ENCODE results near the gene DACT3.

The DACT3 gene

GRCh38 chr19:46610413-46610775, 50.6 kb downstream of the DACT3 start:
- DNase-seq = no peak

GRCh38 chr19:46609511-46610412, 51.2 kb downstream of the DACT3 start:
- no peak for DNase-seq

- DNase-seq = no peak
Observed at GRCh38 chr19:46608581-46609345, 52.2 kb downstream of the DACT3 start.

DNA sequence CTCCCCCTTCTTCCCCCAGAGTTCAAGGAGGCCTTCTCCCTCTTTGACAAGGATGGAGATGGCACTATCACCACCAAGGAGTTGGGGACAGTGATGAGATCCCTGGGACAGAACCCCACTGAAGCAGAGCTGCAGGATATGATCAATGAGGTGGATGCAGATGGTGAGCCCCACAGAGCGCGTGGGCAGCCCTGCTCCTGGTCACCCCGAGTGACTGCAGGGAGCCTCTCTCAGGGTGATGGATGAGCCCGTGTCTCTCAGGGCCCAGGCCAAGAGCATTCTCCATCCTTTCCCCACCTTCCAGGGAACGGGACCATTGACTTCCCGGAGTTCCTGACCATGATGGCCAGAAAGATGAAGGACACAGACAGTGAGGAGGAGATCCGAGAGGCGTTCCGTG, 52.8 kb downstream of the DACT3 start:
- DNase-seq = no peak

DNA sequence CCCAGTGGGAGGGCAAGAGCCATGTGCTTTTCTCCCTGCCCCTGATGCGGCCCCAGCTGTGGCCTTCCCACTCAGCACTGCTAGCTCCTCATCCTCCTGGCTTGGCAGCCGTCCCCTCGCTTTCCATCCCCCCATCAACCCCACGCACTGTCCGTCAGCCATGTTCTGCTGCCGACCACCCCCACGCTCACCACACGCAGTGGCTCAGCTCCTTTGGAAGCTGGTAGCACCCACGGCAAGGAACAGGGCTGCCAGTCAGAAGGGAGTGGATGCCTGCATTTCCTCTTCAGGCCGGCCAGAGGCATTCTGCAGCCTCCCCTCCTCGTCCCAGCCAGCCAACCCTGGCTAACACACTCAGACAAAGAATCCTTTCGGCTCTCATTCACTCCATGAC, 53.5 kb downstream of the DACT3 start:
- no peak for DNase-seq

DNA sequence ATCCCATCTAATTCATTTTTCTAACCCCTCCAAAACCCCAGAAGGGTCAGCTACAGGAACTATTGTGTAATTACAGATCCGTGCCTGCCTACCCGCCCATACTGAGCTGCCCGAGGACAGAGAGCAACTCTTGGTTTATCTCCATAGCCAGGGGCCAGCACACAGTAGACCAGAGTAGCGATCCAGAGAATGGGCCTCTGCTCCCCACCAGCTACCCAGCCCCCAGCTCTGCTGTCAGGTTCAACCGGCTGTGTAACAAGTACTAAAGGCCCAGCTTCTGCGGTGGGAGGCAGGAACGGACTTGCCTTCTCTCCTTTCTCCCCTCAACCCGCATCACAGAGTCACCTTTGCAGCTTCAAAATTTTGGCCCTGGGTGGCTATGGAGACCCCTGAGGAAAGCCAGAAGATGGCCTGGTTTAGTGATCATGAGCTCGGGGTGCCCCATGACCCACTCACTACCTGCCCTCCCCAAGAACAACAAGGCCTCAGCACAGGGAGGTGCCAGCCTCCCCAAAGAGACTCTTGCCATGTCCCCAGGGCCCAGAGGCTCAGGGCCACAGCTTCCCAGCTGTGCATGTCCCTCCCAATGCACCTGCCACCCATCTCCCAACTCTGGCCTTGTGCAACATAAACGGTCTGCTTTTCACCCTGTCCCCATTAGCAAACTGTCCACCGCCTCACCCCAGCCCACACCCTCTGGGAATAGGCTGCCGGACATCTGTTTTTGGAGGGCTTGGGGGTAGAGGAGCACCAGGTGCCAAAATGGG, 54.1 kb downstream of the DACT3 start:
- no peak for DNase-seq

- DNase-seq = no peak
Observed at GRCh38 chr19:46606019-46606418, 55.0 kb downstream of the DACT3 start.

DNA sequence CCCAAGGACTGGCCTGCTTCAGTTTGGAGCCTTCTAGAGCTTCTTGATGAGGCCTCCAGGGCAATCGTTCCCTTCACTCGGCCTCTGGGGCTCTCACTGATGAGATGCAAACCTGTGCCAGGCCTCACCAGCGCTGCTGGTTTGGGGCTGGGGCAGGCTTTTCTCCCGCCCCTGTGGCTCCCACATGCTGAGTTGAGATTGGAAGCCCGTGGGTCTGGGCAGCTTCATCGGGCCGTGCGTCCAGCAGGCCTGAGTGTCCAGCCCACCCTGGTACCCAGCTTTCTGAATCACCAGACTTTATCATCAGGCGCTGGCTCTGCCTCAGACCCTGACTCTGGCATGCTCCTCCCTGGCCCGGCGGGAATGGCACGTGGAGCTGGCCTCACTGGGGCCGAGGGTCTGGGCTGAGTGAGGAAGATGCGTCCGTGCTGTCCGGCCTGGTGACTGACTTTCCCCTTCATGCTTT, 55.6 kb downstream of the DACT3 start:
- no peak for DNase-seq

DNA sequence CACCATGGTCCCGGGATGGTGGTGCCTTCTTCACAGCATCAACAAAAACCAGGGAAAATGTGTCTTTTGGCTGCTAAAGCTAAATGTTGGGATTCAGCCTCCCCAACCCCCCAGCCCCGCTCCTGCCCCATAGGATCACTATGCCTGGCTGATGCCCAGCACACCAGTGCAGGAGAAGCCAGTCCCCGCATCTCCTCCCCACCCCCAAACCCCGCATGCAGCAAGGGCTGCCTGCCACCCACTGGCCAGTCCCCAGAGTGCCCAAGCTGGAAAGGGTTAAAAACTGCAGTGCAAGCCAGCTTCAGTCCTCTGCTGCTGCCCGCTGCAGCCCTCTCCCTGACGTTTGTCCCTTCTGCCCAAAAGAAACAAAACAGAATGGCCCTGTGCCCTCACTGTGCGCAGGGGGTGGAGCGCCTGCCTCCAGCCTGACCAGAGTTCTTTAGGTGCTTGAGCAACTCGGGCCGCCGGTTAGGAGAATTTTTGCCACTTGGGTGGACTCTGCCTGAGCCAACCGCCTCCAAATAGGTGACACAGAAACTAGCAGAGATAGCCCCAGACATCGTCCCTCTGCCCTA, 56.1 kb downstream of the DACT3 start:
- DNase-seq = no peak

DNA sequence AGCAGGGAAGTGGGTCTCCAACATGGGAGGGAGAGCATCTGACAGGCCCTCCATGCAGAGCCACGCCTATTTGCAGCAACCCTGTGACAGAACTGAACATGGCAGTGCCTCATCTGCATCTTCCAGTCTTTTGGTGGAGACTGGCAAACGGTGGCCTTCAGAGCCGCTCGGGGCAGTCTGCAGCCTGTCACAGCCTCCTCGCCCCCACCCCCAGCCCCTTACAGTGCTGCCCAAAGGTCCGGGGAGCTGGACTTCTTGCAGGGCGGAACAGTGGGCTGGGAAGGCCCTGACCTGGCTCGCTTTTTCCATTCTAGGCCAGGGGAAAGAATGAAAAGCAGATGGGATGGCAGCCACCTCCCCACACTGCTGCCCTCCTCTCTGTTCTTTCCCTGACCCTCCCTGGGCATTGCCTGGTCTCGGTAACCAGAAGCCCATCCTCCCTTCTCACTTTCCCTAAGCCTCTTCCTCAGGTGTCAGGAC, 57.2 kb downstream of the DACT3 start:
- no peak for DNase-seq

DNA sequence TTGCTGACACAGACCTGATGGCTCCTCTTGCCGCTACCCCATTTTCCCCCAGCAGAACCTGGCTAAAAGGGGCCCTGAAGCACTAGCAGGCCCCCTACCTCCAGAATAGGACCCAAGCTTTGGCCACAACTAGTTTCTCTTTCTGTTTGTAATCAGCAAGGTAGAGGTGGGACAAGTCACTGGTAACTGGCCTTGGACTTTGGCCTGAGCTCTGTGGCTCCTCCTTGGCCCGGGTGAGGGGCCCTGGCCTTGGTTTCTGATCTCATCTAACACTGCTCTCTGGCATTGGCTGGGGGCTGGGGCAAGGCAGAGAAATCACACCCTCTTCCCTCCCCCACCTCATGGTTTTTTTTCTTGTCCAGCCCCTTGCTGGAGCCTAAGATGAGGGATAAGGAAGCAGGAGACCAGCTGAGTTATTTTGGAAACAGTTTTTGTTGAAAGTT, 57.8 kb downstream of the DACT3 start:
- no peak for DNase-seq

DNA sequence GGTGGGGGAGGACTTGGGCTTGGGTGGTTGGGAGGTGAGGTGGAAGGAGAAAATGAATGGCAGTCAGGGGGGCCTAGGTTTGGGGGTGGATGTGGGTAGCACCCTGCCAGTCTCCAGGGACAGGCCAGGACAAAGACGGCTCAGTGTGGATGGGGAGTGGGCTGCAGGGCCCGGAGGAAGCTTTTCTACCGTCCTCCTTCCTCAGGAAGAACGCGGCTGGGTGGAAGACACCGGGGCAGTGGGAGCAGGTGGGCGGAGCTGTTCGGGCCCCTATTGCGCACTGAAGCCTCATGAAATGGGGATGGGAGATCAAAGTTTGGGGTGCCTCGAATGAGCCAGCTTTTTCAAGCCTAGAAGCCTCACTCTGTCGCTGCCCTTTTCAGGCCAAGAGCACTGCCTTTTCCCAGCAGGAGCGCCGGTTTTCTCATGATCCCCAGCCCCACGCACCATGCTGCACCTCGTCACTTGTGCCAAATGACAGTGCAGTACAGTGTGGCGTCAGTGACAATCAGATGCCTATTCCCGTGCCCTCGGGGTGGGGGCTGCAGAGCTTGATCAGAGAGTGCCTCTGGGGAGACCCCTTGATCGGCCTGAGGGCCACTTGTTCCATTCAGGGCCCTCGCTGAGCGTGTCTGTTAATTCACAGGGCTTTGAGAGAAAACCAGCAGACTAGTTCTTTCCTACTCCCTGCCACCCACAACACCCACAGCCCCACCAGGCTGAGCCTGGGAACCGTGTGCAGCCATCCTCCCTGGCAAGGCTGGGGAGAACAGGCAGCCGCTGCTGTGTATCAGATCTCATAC, 58.4 kb downstream of the DACT3 start:
- DNase-seq = peak; percentile 43

DNA sequence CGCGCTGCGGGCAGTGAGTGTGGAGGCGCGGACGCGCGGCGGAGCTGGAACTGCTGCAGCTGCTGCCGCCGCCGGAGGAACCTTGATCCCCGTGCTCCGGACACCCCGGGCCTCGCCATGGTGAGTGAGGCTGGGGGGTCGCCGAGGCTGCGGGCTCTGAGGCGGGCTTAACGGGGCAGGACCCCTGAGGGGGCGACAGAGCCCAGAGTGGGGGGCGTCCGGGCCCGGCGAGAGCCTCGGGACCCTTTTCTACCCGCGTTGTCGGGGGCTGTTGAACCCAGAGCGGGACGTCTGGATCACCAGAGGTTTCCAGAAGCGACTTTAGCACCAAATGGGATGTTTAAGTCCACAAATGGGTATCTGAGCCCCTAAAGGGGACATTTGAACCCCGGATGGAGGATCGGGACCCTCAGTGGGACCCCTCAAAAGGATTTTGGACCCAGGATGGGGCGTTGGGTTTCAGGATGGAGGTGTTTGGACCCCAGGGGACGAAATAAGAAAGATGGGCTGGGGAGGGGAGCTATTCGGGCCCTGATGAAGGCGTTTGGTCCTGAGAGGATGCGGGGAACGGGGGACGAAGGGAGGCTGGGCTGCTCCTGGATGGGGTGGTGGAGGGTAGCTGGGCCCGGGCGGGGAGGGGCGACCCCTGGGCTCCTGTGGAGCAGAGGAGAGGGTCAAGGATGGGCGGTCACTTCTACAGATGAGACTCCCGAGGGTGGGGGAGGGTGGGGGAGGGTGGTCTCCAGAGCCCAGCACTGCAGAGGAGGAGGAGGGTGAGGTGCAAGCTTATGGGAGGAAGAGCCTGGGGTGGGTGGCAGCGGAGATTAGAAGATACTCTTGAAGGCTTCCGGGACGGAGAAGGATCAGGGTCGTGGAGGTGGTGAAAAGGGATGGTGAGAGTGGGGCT, 59.4 kb downstream of the DACT3 start, which contains the start of gene CALM3:
CALM3 (plus strand) TSS at position 13 of the 907 bp plus-strand sequence; CDS start at position 118, 105 bp downstream.
- DNase-seq = peak; percentile 34

GRCh38 chr19:46600384-46601317, 60.3 kb downstream of the DACT3 start:
- peak; percentile 97 for DNase-seq

GRCh38 chr19:46599716-46600373, 61.1 kb downstream of the DACT3 start:
- no peak for DNase-seq

DNA sequence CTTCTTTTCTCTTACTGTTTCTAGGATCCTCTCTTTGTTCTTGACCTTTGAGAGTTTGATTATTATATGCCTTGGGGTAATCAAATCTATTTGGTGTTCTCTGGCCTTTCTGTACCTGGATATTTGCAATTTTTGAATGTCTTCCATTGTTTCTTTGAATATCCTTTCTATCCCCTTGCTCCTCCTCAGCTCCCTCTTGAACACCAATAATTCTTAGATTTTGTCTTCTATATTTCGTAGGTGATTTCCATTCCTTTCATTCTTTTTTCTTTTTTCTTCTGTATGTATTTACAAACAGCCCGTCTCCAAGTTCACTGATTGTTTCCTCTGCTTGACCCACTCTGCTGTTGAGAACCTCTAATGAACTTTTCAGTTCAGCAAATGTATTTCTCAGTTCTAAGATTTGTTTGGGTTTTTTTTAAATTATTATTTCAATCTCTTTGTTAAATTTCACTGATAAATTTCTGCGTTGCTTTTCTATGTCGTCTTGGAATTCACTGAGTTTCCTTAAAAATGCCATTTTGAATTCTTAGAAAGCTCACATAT, 62.5 kb downstream of the DACT3 start:
- no peak for DNase-seq
